Lower lobe of right lung (tissue), 2 donors: ENCODE data around the gene CAMK2D. TPM values are rescaled to one million over a fixed set of nuclear protein-coding genes. Genes with fewer than 3 reads are reported as not detected.

Experiments
- ATAC-seq, 2 donors: fragments of 200-7000 bp; cut with Tn5 transposase; one replicate each; pipeline ENCODE4 v1.9.1; 2020 to 2022; ENCODE audit warnings: mild to moderate bottlenecking in 2 of 2, moderate library complexity in 2 of 2
- DNase-seq: peaks from one replicate; pipeline ENCODE4 v3.0.0-alpha.2; 2020
- H3K27ac ChIP-seq: fragments of 200-600 bp; one replicate; pipeline ENCODE4 v1.8.0; 2022
- H3K27me3 ChIP-seq: fragments of 200-600 bp; one replicate; pipeline ENCODE4 v1.8.0; 2022; ENCODE audit warnings: low read depth
- H3K36me3 ChIP-seq: fragments of 200-600 bp; one replicate; pipeline ENCODE4 v1.8.0; 2022; ENCODE audit warnings: mild to moderate bottlenecking
- H3K4me1 ChIP-seq: fragments of 200-600 bp; one replicate; pipeline ENCODE4 v1.8.0; 2022
- H3K4me3 ChIP-seq: fragments of 200-600 bp; one replicate; pipeline ENCODE4 v1.8.0; 2022; ENCODE audit warnings: mild to moderate bottlenecking
- H3K9me3 ChIP-seq: fragments of 200-600 bp; one replicate; pipeline ENCODE4 v1.8.0; 2022
- intact Hi-C: fragments of 100-400 bp; cut with DNase I; formaldehyde crosslinking; loops from one replicate; pipeline ENCODE4 v1.11.0; 2022
- total RNA-seq: library from RNA; stranded (reverse); fragmentation: NEBNext Ultra II Directional; extraction: Animal tissue kit (Norgen Biotek cat#: 25700); gene quantifications from one replicate; pipeline ENCODE4 v1.2.1, GENCODE V29; 2021
- TF ChIP-seq, protein P1 (sequence below): fragments of 200-600 bp; IDR thresholded peaks from one replicate; pipeline ENCODE4 v1.8.0; 2022; ENCODE audit warnings: antibody characterized with exemption, mild to moderate bottlenecking
- donor health status: DM: no; HTN: yes; CAD: no; lungs with severe emphysema.

The CAMK2D gene
- total RNA-seq, 1 donor from 2014 or later: 40.7 TPM

DNA sequence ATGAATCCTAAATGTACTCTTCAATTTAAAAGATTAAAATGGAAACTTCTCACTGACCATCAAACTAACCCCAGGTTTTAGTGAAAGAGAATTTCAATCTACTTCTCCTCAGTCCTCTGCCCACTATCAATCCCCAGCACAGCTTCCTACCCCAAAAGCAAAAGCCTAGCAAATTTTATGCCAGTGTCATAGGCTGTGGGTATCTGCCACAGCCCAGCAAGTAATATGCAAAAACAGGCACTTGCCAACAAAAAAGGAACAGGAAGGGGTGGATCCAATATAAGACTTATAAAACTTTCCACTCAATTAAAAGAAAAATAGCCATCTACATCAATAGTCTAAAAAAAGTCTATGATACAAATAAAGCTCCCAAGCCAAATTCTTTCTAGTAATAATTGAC, 22.3 kb downstream of the CAMK2D start:
- no peaks in the 10 kb centered on the region for H3K27me3 ChIP-seq
- H3K4me1 ChIP-seq: peaks cover 10% of the 10 kb centered on the region
- no peak for DNase-seq
- H3K4me3 ChIP-seq: no peak overlapping the region
- no peaks in the 10 kb centered on the region for H3K36me3 ChIP-seq
- ATAC-seq: no peak
- intact Hi-C loops: no loop called here
- no peaks in the 10 kb centered on the region for H3K9me3 ChIP-seq
- TF ChIP-seq, protein P1, sequence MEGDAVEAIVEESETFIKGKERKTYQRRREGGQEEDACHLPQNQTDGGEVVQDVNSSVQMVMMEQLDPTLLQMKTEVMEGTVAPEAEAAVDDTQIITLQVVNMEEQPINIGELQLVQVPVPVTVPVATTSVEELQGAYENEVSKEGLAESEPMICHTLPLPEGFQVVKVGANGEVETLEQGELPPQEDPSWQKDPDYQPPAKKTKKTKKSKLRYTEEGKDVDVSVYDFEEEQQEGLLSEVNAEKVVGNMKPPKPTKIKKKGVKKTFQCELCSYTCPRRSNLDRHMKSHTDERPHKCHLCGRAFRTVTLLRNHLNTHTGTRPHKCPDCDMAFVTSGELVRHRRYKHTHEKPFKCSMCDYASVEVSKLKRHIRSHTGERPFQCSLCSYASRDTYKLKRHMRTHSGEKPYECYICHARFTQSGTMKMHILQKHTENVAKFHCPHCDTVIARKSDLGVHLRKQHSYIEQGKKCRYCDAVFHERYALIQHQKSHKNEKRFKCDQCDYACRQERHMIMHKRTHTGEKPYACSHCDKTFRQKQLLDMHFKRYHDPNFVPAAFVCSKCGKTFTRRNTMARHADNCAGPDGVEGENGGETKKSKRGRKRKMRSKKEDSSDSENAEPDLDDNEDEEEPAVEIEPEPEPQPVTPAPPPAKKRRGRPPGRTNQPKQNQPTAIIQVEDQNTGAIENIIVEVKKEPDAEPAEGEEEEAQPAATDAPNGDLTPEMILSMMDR: no peak
- no peak overlapping the region for H3K27ac ChIP-seq

DNA sequence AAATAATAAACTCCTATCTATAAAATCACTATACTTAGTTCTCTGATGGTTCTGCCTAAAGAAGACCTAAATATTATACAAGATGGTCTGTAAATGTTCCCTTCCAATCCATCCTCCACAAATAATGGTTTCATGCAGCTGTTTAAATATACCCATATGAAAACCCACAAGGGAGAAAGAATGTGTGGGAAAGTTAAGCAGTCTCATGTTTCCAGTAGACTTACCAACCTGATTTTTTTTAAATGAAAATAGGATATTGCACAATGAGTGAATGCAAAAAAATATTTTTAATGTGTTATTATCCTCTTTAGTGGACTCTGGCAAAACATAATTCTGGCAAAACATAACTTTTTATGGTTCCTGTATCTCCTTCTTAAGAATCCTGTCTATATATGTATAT, 23.3 kb downstream of the CAMK2D start:
- no peak for ATAC-seq

DNA sequence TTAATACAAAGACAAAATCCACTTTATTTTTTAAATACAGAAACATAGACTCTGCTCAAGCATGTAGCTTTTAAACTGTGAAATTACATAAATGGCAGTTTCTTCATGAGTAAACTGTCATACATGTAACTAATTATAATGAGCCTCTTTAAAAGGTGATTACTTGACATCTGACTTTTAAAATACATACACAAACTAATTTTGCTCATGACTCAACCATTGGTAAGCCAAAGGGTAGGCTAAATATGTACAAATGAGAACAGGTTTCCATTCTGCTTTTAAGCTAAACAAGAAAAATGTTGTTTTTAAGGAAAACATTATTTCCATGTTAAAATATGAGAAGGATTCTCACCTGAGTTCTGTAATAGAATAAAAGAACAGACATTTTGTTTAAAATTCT, 27.9 kb downstream of the CAMK2D start:
- no peak for DNase-seq
- Histone ChIP-seq H3K27me3 (no peaks in the 10 kb centered on the region), H3K36me3 (no peaks in the 10 kb centered on the region), H3K4me1 (peaks cover 6% of the 10 kb centered on the region), H3K27ac (no peak overlapping the region), H3K4me3 (no peak overlapping the region), H3K9me3 (no peaks in the 10 kb centered on the region)
- intact Hi-C loops: no loop called here
- TF ChIP-seq, protein P1: no peak
- ATAC-seq: no peak

More for the DNA sequence above, 23.3 kb downstream of the CAMK2D start:
- intact Hi-C loops: no loop called here
- TF ChIP-seq, protein P1: no peak
- peaks cover 10% of the 10 kb centered on the region for H3K4me1 ChIP-seq
- no peaks in the 10 kb centered on the region for H3K9me3 ChIP-seq
- no peaks in the 10 kb centered on the region for H3K36me3 ChIP-seq
- no peak overlapping the region for H3K27ac ChIP-seq
- no peak overlapping the region for H3K4me3 ChIP-seq
- DNase-seq: no peak
- H3K27me3 ChIP-seq: no peaks in the 10 kb centered on the region

DNA sequence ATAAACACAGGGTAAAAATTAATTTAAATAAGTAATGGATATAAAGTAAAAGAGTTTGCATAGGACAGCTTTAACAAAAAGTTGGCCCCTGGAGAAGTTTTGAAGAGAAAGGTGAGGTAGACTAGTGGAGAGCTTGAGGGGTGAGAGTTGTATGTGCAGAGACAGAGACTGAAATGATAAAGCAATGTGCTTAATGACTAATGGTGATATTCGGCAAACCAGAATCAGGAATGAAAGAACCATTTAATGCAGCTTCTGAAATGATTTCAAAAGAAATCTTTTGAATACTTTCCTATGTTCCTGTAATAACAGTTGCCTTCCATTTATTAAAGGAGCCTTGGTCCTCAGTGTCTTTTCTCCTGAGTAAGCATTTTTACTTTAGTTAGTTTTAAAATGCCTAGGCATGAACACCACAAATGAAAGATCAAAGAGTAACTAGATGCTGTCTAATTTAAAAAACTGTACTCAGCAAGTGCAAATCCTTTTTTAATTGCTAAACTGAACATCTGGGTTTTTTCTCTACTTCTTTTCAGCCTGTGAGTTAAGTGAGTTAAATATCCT, 28.5 kb downstream of the CAMK2D start:
- ATAC-seq (no peak), DNase-seq (no peak)
- H3K4me1 ChIP-seq: no peaks in the 10 kb centered on the region
- no peak overlapping the region for H3K27ac ChIP-seq
- no peak overlapping the region for H3K4me3 ChIP-seq
- H3K9me3 ChIP-seq: no peaks in the 10 kb centered on the region
- intact Hi-C loops: no loop called here
- H3K36me3 ChIP-seq: no peaks in the 10 kb centered on the region
- no peaks in the 10 kb centered on the region for H3K27me3 ChIP-seq
- TF ChIP-seq, protein P1: no peak

DNA sequence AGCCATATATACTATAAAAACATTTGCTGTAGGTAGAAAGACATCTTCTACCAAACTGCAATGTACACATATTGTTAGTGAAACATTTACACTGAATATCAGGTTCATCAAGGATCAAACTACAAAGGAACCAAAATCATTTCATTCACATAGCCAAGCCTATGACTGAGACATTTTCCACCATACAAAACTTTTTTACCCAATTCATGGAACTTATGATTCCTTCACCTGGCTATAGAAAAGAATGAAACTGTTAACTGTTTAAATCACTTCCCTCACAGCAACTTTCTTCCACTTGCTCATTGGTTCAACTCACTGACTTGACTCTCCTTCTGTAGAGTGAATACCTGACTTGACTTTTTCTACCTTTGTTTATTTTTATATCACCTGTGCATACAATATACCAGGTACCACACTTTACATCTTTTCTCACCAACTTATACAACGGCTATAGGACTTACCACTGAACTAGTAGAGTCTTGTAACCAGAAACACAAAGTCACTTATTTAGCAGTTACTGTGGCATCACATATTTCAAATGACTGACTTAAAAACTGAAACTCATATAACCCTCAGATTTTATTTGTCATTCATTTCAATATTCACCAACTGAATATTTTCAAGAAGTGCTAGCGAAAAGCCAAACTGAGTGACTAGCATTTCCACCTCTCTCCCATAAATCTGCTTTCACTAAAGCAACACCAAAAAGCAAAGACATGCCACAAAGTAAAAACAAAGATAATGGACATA, 30.9 kb downstream of the CAMK2D start:
- Histone ChIP-seq H3K9me3 (no peaks in the 10 kb centered on the region), H3K4me3 (no peak overlapping the region), H3K36me3 (no peaks in the 10 kb centered on the region), H3K27me3 (no peaks in the 10 kb centered on the region), H3K27ac (no peak overlapping the region), H3K4me1 (no peaks in the 10 kb centered on the region)
- no peak for ATAC-seq
- TF ChIP-seq, protein P1: no peak
- intact Hi-C loops: no loop called here
- DNase-seq: no peak
